A549 (cell line): ENCODE data around the gene CREB1. TPM values are rescaled to one million over a fixed set of nuclear protein-coding genes. Genes with fewer than 3 reads are reported as not detected.
A peak's percentile ranks its signal among the peaks of the same experiment; 100 is the strongest.

Experiments used
- ATAC-seq, 2 experiments: fragments of 200-7000 bp in 1 of 2; fragments of >200 bp in 1 of 2; cut with Nextera tagmentation in 1 of 2; cut with Tn5 transposase in 1 of 2; 3 replicates each; pipeline versions ENCODE4 v1.8.0 to v1.9.1; 2018 to 2020; ENCODE audit warnings: mild to moderate bottlenecking in 1 of 2, moderate library complexity in 1 of 2
- CTCF ChIA-PET: fragments of 300-600 bp; sonication (Branson Sonifier 250); formaldehyde crosslinking; extraction: SDS; loops from one replicate; lab custom pipeline; 2021; ENCODE audit warnings: antibody characterized with exemption, inconsistent platforms; lab: Yijun Ruan, JAX
- POLR2A ChIA-PET: fragments of 350-600 bp; formaldehyde crosslinking; extraction: SDS; loops from one replicate; lab custom pipeline; 2021; ENCODE audit warnings: antibody characterized with exemption, inconsistent platforms; lab: Yijun Ruan, JAX
- DNase-seq, 2 experiments: peaks; one replicate each; pipeline versions ENCODE4 v3.0.0 to v3.0.0-alpha.2; 2011 to 2016; ENCODE audit warnings: low read depth in 1 of 2, low spot score in 1 of 2
- FAIRE-seq: peaks from 2 replicates; lab custom pipeline; 2011; peaks lifted over from hg19 to GRCh38; lab: Jason Lieb, UNC
- H3K27ac ChIP-seq, 2 experiments: fragments of >200 bp; sonication (Bioruptor Twin); formaldehyde crosslinking; 3 replicates each; pipeline ENCODE4 v1.5.1; 2016 to 2017
- H3K4me1 ChIP-seq: fragments of >200 bp; sonication (Bioruptor Twin); formaldehyde crosslinking; 3 replicates; pipeline ENCODE4 v1.6.1; 2016
- H3K4me2 ChIP-seq: fragments of >200 bp; sonication (Bioruptor Twin); formaldehyde crosslinking; 3 replicates; pipeline ENCODE4 v1.6.1; 2016
- H3K4me3 ChIP-seq: fragments of >200 bp; sonication (Bioruptor Twin); formaldehyde crosslinking; 3 replicates; pipeline ENCODE4 v1.5.1; 2016
- H3K9me3 ChIP-seq: fragments of >200 bp; sonication (Bioruptor Twin); formaldehyde crosslinking; 3 replicates; pipeline ENCODE4 v1.6.1; 2016
- CBX2 ChIP-seq: fragments of 200-600 bp; sonication (generic); IDR thresholded peaks from 2 replicates; pipeline ENCODE4 v1.6.1; 2016; ENCODE audit warnings: low read depth, mild to moderate bottlenecking, borderline replicate concordance
- EHF ChIP-seq: fragments of 250-450 bp; sonication (Bioruptor Pico); IDR thresholded peaks from 2 replicates; pipeline ENCODE4 v1.5.0; 2020; ENCODE audit warnings: mild to moderate bottlenecking
- FOSL2 ChIP-seq, 2 experiments: fragments of 450-650 bp in 1 of 2; fragments of >200 bp in 1 of 2; sonication (Bioruptor Twin) in 1 of 2; formaldehyde crosslinking; IDR thresholded peaks; 2 replicates each; pipeline versions ENCODE4 v1.5.0 to v1.6.1; 2016 to 2020; ENCODE audit warnings: mild to moderate bottlenecking in 1 of 2, moderate library complexity in 1 of 2
- FOXS1 ChIP-seq: fragments of 250-450 bp; sonication (Bioruptor Pico); IDR thresholded peaks from 2 replicates; pipeline ENCODE4 v1.5.0; 2020; ENCODE audit warnings: mild to moderate bottlenecking, moderate library complexity
- GATA3 ChIP-seq: IDR thresholded peaks from 2 replicates; pipeline ENCODE4 v1.6.1; 2012; ENCODE audit warnings: borderline replicate concordance
- HDAC2 ChIP-seq: fragments of 200-600 bp; sonication (generic); IDR thresholded peaks from 2 replicates; pipeline ENCODE4 v1.6.1; 2016
- HEYL ChIP-seq: fragments of 250-450 bp; sonication (Bioruptor Pico); IDR thresholded peaks from 2 replicates; pipeline ENCODE4 v1.8.0; 2021; ENCODE audit warnings: mild to moderate bottlenecking, moderate library complexity
- JUN ChIP-seq, 2 experiments: fragments of >200 bp; sonication (Bioruptor Twin); formaldehyde crosslinking; IDR thresholded peaks; 2 replicates in 1 of 2; 3 replicates in 1 of 2; pipeline ENCODE4 v1.6.1; 2016 to 2017
- JUNB ChIP-seq: fragments of >200 bp; sonication (Bioruptor Twin); formaldehyde crosslinking; IDR thresholded peaks from 2 replicates; pipeline ENCODE4 v1.6.1; 2016
- KDM1A ChIP-seq: fragments of 200-600 bp; sonication (generic); IDR thresholded peaks from 2 replicates; pipeline ENCODE4 v1.6.1; 2016; ENCODE audit warnings: low read depth, mild to moderate bottlenecking
- MAZ ChIP-seq: fragments of 150-350 bp; IDR thresholded peaks from 2 replicates; pipeline ENCODE4 v1.6.1; 2014; ENCODE audit warnings: antibody characterized with exemption, low read depth, low read length, borderline replicate concordance
- MYC ChIP-seq: IDR thresholded peaks from 2 replicates; pipeline ENCODE4 v1.6.1; 2012; ENCODE audit warnings: mild to moderate bottlenecking, inconsistent platforms, low read length, improper control_type of control experiment, borderline replicate concordance
- NPAS2 ChIP-seq: fragments of 250-450 bp; sonication (Bioruptor Pico); IDR thresholded peaks from 2 replicates; pipeline ENCODE4 v1.8.0; 2022; ENCODE audit warnings: mild to moderate bottlenecking, moderate library complexity, borderline replicate concordance
- POLR2A ChIP-seq: IDR thresholded peaks from 2 replicates; pipeline ENCODE4 v1.6.1; 2012; ENCODE audit warnings: mild to moderate bottlenecking, low read length
- POLR2AphosphoS2 ChIP-seq: conservative IDR thresholded peaks from 2 replicates; pipeline ENCODE4 v1.6.1; 2012; ENCODE audit warnings: low read length, improper control_type of control experiment, inconsistent platforms
- RCOR1 ChIP-seq: fragments of 150-350 bp; IDR thresholded peaks from 2 replicates; pipeline ENCODE4 v1.6.1; 2014; ENCODE audit warnings: antibody characterized with exemption, low read length, low read depth
- REST ChIP-seq: fragments of 200-600 bp; sonication (generic); IDR thresholded peaks from 2 replicates; pipeline ENCODE4 v1.6.1; 2016; ENCODE audit warnings: antibody characterized with exemption, mild to moderate bottlenecking, moderate library complexity
- RFX5 ChIP-seq: fragments of 450-650 bp; IDR thresholded peaks from 2 replicates; pipeline ENCODE4 v1.7.1; 2014; ENCODE audit warnings: antibody characterized with exemption, mild to moderate bottlenecking, moderate library complexity
- SREBF2 ChIP-seq: fragments of 450-650 bp; IDR thresholded peaks from 2 replicates; pipeline ENCODE4 v1.6.1; 2014; ENCODE audit warnings: mild to moderate bottlenecking, moderate library complexity
- ZC3H11A ChIP-seq: fragments of 450-650 bp; IDR thresholded peaks from 2 replicates; pipeline ENCODE4 v1.6.1; 2014; ENCODE audit warnings: antibody characterized with exemption, mild to moderate bottlenecking
- ZNF302 ChIP-seq: fragments of 250-450 bp; sonication (Bioruptor Pico); IDR thresholded peaks from 2 replicates; pipeline ENCODE4 v1.9.0; 2021; ENCODE audit warnings: inconsistent platforms, mild to moderate bottlenecking, moderate library complexity
- WGBS: methylation state at CpG from one replicate; pipeline ENCODE4 v1.1.6; 2017; ENCODE audit errors: missing lambda C conversion rate; 5-methylcytosine and 5-hydroxymethylcytosine counted together
- polyA plus RNA-seq, 4 experiments: library from polyadenylated mRNA; depleted of rRNA in 3 of 4; stranded (reverse); fragments of >200 nt; fragmentation: RNase III in 1 of 4; extraction: RNeasy Plus Mini Kit Qiagen cat#74134 plus additional on column Dnase treatment in 1 of 4; gene quantifications; 2 replicates in 3 of 4; 3 replicates in 1 of 4; pipeline ENCODE4 v1.2.3, GENCODE V29; 2011 to 2017
- TF ChIP-seq, protein P1 (sequence below): fragments of 250-450 bp; sonication (Bioruptor Pico); IDR thresholded peaks from 2 replicates; pipeline ENCODE4 v1.5.0; 2020; ENCODE audit warnings: low read depth, mild to moderate bottlenecking, moderate library complexity
- TF ChIP-seq, protein P2 (sequence below): fragments of 250-450 bp; sonication (Bioruptor Pico); IDR thresholded peaks from 2 replicates; pipeline ENCODE4 v1.5.0; 2021; ENCODE audit warnings: mild to moderate bottlenecking, moderate library complexity, borderline replicate concordance
- TF ChIP-seq, protein P3 (sequence below): IDR thresholded peaks from 2 replicates; pipeline ENCODE4 v1.6.1; 2012; ENCODE audit warnings: low read depth, borderline replicate concordance

Gene CREB1
- polyA plus RNA-seq, 2 of the 4 experiments (the other 2 are of a cell fraction): 14.3 to 42.5 TPM

DNA sequence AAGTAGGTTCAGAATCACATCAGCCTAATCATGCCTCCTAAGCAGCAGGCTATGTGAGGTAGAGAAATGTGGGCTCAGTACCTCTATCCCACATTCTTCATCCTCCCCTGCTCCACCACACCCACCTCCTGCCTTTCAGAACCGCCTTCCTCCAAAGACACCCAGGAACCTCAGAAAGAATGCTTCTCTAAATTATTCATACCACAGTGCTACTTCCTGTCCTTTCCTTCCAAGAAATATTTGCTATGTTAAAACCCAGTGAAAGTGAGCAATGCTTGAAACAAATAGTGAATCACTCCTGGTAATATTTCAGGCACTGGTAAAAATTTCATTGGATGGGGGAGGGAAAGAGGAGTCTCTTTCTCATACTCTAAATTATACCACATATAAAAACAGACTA lies 24.0 kb upstream of the CREB1 start:
- POLR2A ChIA-PET: interaction anchor here (1.4 kb wide), 1 partner anchor 24 kb away, joined by 4 read pairs; the partner anchor contains the start of gene CREB1
- TF ChIP-seq EHF (CRISPR knock-in tag) (no peak), JUNB (peak; percentile 53; the same call in 1 of the 2 replicates), ZC3H11A (no peak), FOSL2 (IDR thresholded peaks at IDR 0.05) (peak; percentile 44; the same call in 1 of the 2 replicates), FOSL2 (CRISPR knock-in tag; IDR thresholded peaks at IDR 0.05) (peak; percentile 78)
- H3K9me3 ChIP-seq: no peaks in the 10 kb centered on the region; the same call in 2 of the 3 replicates
- H3K4me1 ChIP-seq: peaks cover 21% of the 10 kb centered on the region
- CTCF ChIA-PET: no interaction called here
- FAIRE-seq (no peak), ATAC-seq (peak; percentile 76 to 91), DNase-seq (peak; percentile 40 to 49)
- 0% methylated on average over 1 of the region's 1 CpG for WGBS
- H3K27ac ChIP-seq: peak overlapping the region; percentile 13 to 69; a peak in 3 of 6 replicates
- peak overlapping the region; percentile 45 for H3K4me2 ChIP-seq
- H3K4me3 ChIP-seq: no peak overlapping the region

- TF ChIP-seq HEYL (CRISPR knock-in tag) (no peak), POLR2A (no peak), FOXS1 (CRISPR knock-in tag) (no peak)
- TF ChIP-seq, protein P1, sequence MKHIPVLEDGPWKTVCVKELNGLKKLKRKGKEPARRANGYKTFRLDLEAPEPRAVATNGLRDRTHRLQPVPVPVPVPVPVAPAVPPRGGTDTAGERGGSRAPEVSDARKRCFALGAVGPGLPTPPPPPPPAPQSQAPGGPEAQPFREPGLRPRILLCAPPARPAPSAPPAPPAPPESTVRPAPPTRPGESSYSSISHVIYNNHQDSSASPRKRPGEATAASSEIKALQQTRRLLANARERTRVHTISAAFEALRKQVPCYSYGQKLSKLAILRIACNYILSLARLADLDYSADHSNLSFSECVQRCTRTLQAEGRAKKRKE: no peak
- Histone ChIP-seq H3K9me3 (no peaks in the 10 kb centered on the region; the same call in 2 of the 3 replicates), H3K4me2 (peak overlapping the region; percentile 45; the same call in 2 of the 3 replicates), H3K4me3 (no peak overlapping the region), H3K4me1 (peaks cover 21% of the 10 kb centered on the region), H3K27ac (peak overlapping the region in 1 of 2 experiments; percentile 47; a peak in 4 of 6 replicates)
- ChIA-PET POLR2A (interaction anchor here (0.6 kb wide), 1 partner anchor 23 kb away, joined by 3 read pairs; the partner anchor contains the start of gene CREB1), CTCF (interaction anchor here (0.9 to 1.5 kb wide), 3 partner anchors 12 to 33 kb away, joined by 3 to 8 read pairs (median 5); no protein-coding TSS in a partner anchor)
- no peak for ATAC-seq
- 80% methylated on average over 1 of the region's 1 CpG for WGBS
- DNase-seq: no peak
- FAIRE-seq: no peak
These were observed 23.3 kb upstream of the CREB1 start for GRCh38 chr2:207506426-207506825.

DNA sequence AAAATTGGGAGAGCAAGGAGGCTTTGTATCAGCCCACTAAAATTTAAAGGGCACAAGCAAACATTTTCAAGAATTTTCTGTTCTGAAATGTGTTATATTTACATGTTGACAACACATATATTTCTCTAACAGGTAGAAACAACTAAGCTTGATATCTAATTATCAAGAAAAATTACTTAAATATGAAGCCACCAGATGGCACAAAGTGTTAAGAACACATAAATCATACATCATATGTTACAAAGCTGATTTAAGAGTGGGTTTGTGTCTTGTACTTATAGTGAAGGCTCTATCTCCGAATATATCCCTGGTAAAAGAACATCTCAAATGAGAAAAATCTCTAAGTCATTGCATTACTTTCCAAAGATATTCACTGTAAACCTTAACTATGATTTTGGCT lies 19.6 kb upstream of the CREB1 start:
- ChIA-PET CTCF (interaction anchor here (1.2 to 1.6 kb wide), 3 partner anchors 9 to 115 kb away, joined by 3 to 4 read pairs (median 3); partner anchors contain the start of gene METTL21A), POLR2A (no interaction called here)
- Histone ChIP-seq H3K4me1 (peaks cover 28% of the 10 kb centered on the region), H3K4me2 (no peak overlapping the region), H3K4me3 (no peak overlapping the region), H3K27ac (no peak overlapping the region), H3K9me3 (no peaks in the 10 kb centered on the region; the same call in 2 of the 3 replicates)
- DNase-seq (no peak), FAIRE-seq (no peak)
- WGBS: 37% methylated on average over 1 of the region's 1 CpG
- no peak for TF ChIP-seq RFX5
- no peak for TF ChIP-seq POLR2AphosphoS2
- no peak for TF ChIP-seq FOXS1 (CRISPR knock-in tag)
- no peak for TF ChIP-seq JUN (IDR thresholded peaks at IDR 0.05)
- TF ChIP-seq REST: no peak
- no peak for TF ChIP-seq HDAC2
- TF ChIP-seq, all 56 proteins: peak for 0
- no peak for ATAC-seq

- no peak overlapping the region for H3K4me3 ChIP-seq
- no peaks in the 10 kb centered on the region; the same call in 2 of the 3 replicates for H3K9me3 ChIP-seq
- 70% methylated on average over 2 of the region's 2 CpGs for WGBS
- no peak overlapping the region for H3K4me2 ChIP-seq
- ATAC-seq (no peak), DNase-seq (no peak), FAIRE-seq (no peak)
- ChIA-PET POLR2A (no interaction called here), CTCF (no interaction called here)
- H3K27ac ChIP-seq: no peak overlapping the region
- H3K4me1 ChIP-seq: peaks cover 12% of the 10 kb centered on the region; the same call in 2 of the 3 replicates
- TF ChIP-seq, protein P2, sequence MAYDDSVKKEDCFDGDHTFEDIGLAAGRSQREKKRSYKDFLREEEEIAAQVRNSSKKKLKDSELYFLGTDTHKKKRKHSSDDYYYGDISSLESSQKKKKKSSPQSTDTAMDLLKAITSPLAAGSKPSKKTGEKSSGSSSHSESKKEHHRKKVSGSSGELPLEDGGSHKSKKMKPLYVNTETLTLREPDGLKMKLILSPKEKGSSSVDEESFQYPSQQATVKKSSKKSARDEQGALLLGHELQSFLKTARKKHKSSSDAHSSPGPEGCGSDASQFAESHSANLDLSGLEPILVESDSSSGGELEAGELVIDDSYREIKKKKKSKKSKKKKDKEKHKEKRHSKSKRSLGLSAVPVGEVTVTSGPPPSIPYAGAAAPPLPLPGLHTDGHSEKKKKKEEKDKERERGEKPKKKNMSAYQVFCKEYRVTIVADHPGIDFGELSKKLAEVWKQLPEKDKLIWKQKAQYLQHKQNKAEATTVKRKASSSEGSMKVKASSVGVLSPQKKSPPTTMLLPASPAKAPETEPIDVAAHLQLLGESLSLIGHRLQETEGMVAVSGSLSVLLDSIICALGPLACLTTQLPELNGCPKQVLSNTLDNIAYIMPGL (CRISPR knock-in tag): no peak
- TF ChIP-seq JUNB: no peak
- TF ChIP-seq GATA3: no peak
- no peak for TF ChIP-seq KDM1A
- TF ChIP-seq, protein P3, sequence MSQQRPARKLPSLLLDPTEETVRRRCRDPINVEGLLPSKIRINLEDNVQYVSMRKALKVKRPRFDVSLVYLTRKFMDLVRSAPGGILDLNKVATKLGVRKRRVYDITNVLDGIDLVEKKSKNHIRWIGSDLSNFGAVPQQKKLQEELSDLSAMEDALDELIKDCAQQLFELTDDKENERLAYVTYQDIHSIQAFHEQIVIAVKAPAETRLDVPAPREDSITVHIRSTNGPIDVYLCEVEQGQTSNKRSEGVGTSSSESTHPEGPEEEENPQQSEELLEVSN: no peak
- no peak for TF ChIP-seq RCOR1
- TF ChIP-seq MYC: no peak
- no peak for TF ChIP-seq CBX2
- TF ChIP-seq ZNF302 (CRISPR knock-in tag): no peak
- no peak for TF ChIP-seq NPAS2 (CRISPR knock-in tag)
- no peak for TF ChIP-seq MAZ
- TF ChIP-seq FOXS1 (CRISPR knock-in tag): no peak
- no peak for TF ChIP-seq SREBF2
These were observed 17.9 kb upstream of the CREB1 start for GRCh38 chr2:207511851-207512250.
